HUDEP-2 (cell line): Measurements from ENCODE around the gene NDUFAF5.

Experiments used
- DNase-seq, 76 experiments: peaks; one replicate each; lab custom pipeline; 2025; ENCODE audit not compliant: unreplicated experiment in 76 of 76; lab: John Stamatoyannopoulos, UW

The NDUFAF5 gene

GRCh38 chr20:13775867-13776266 lies 9.0 kb upstream of the NDUFAF5 start:
- DNase-seq = no peak

DNA sequence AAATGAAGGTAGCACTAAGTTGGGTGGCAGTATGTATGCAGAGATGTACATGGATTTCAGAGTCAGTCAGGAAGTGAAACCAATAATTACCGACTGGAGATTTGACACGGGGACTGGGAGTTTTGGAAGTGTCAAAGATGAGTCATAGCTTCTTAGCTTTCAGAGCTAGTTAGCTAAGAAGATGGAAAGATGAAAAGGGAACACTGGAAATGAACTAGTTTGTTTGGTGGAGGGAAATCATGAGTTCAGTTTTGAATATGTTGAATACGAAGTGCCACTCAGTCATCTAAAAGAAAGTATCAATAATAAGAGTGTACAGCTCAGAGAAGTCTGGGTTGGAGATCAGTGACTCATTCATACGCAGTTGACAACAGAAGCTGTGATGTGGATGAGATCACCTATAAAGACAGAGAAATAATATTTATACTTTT lies 7.6 kb upstream of the NDUFAF5 start:
- no peak for DNase-seq

GRCh38 chr20:13778827-13779226 lies 6.0 kb upstream of the NDUFAF5 start:
- no peak for DNase-seq

DNA sequence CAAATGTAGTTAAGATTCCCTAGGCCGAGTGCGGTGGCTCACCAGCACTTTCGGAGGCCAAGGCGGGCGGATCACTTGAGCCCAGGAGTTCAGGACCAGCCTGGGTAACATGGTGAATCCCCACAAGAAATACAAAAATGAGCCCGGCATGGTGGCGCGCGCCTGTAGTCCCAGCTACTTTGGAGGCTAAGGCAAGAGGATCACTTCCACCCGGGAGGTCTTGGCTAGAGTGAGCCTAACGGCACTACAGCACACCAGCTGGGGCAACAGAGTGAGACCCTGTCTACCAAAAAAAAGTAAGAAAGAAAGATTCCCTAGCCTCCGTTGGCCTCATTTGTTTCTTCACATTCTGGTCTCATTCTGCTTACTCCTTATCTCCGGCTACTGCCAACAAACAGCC lies 1.3 kb upstream of the NDUFAF5 start:
- DNase-seq = peak in 1 of 76 experiments; percentile 0

DNA sequence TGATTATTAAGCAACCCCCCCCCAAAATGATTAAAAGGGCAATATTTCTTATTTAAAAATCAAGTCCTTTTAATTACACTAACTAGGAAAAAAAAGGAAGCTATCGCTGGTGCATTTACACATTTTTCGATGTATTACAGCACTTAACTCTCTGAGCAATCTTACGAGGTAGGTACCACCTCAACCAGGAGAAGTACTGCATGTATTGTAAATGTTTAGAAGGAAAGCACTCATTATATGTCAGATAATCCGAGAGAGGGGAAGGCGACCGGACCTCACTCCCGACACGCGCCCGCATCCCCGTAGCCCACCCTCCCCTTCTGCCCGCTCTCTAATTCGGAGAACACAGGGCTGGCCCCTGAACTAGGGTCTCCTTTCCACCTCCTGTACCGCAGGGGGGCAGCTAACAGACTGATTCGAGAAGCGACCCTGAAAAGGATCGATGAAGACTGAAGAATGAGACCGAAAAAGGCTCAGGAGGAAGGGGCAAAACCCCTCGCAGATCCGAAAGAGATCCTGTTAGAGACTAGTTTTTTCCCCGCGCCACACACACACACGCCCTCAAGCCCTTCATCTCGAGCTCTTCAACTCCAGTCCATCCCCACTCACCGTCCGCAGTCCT lies 446 bp upstream of the NDUFAF5 start:
- no peak for DNase-seq

- DNase-seq = no peak
Observed at GRCh38 chr20:13786143-13786828, 1.5 kb downstream of the NDUFAF5 start.

DNA sequence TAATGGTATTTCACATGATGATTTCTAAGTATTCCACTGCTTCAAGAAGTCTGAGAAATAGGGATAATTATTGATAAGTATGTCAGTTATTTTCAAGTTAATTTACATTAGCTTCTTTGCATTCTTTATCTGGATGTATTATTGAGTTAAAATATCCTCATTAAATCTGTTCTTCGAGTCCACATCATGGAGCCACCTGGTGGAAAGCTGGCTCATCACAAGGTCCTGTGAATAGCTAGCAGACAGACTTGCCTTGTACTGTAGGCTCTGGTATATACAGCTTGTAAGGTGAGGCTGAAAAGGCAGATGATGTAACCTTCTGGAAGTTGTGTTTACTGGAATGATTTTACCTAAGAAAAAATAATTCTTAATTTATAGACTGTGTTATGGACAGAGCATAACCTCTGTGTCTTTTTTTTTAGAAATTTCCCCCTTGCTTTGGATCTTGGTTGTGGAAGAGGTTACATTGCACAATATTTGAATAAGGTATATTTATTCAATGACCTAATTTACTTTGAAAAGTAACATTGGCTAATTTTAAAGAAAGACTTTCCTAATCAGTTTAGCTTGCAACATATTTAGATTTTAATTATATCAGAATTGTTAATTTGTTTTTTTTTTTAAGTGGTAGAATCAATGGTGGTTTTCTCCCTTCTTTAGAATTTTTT lies 3.5 kb downstream of the NDUFAF5 start:
- DNase-seq = peak in 32 of 76 experiments; percentile 1 to 54 (median 14)

DNA sequence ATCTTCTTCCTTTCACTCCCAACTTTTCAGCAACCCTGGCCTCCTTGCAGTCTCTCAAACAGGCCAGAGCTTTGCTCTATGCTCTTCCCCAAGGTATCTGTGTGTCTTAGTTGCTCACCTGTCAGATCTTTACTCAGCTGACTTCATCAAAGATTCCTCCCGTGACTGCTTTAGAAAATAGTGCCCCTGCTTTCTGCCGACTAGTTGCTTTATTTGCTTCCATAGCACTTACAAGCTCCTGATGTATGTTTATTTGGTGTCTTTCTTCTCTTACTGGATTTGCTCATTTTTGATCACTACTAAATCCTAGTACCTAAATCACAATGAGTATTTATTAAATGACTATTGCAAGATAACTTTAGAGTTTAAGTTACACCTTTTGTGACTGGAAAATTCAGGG lies 5.9 kb downstream of the NDUFAF5 start:
- no peak for DNase-seq

GRCh38 chr20:13791540-13792459 lies 7.0 kb downstream of the NDUFAF5 start:
- no peak for DNase-seq

GRCh38 chr20:13793001-13793400 lies 8.2 kb downstream of the NDUFAF5 start:
- no peak for DNase-seq

GRCh38 chr20:13794667-13795066 lies 9.8 kb downstream of the NDUFAF5 start:
- DNase-seq = no peak

DNA sequence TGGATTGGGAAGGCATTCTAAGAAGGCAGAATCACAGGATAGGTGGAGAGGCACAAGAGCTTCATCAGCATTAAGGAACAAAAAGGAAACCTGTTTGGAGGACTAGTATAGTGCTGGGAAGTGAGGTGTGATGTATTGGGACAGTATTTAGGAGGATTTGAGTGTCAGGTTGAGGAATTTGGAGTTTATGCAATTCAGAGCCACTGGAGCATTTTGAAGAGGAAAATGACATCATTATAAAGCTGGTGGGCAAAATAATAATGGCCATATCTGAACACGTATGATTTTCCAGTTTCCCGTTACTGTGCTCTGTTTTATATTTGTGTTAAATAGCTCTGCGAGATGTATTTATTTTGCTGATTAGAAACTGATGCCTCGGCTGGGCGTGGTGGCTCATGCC lies 14.2 kb downstream of the NDUFAF5 start:
- DNase-seq = no peak

- no peak for DNase-seq
Observed at GRCh38 chr20:13799974-13800373, 15.1 kb downstream of the NDUFAF5 start.

GRCh38 chr20:13800728-13801134 lies 15.9 kb downstream of the NDUFAF5 start:
- DNase-seq = peak in 55 of 76 experiments; percentile 9 to 75 (median 32)

GRCh38 chr20:13809373-13809772 lies 24.5 kb downstream of the NDUFAF5 start:
- peak in 2 of 76 experiments; percentile 4 to 8 for DNase-seq

DNA sequence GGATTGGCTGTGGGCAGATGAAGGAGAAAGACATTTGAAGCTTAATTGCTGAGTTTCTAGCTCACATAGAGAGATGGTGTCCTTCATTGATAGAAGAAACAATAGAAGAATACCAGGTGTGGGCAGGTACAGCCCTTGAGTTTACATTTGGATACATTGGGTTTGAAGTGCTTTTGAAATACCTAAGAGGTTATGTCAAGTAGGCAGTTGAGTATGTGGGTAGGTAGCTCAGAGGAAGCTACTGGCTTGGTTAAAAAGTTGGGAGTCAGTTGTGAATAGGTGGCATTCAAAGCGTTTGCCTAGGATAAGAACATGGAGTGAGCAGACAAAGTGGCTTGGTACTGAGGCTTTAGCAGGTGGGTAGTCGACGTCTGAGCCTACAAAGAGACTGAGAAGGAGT lies 25.0 kb downstream of the NDUFAF5 start:
- no peak for DNase-seq

- DNase-seq = no peak
Observed at GRCh38 chr20:13810446-13810845, 25.6 kb downstream of the NDUFAF5 start.

DNA sequence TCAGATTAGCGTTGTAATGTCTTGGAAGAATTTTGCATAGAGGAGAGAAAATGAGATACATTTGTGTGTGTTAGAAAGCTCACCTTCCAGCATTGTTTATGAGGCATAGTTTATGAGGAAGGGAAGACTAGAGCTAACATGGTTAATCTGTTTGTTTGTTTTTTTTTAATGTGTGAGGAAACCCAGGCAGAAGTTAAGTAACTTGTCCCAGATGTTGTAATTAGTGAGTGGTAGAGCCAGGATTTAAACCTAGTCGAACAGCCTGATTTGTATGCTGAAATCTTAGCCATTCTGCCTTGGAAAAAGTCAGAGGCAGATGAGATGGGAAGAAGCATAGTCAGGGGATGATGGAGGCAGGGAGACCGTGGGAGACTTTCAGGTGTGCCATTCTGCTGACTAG lies 29.1 kb downstream of the NDUFAF5 start:
- DNase-seq = no peak

- no peak for DNase-seq
Observed at GRCh38 chr20:13814672-13815071, 29.8 kb downstream of the NDUFAF5 start.

- DNase-seq = no peak
Observed at GRCh38 chr20:13816757-13817156, 31.9 kb downstream of the NDUFAF5 start.

DNA sequence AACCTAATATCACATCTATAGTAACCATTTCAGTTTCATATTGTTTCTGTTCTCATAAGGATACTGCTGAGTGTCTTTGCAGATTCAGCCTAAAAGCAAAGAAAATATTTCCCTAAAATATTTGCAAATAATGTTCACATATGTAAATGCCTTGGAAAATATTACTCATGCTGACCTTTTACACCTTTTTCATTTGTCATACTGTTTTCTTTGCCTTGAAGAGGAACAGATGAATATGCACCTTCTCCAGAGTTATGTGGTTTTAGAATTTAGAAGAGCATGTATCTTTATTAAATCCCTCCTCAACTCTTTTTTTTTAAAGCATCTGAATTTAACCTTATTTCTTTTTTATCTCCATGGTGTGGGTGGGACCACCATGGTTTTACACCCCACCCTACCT lies 32.5 kb downstream of the NDUFAF5 start:
- DNase-seq = no peak
